Transverse colon (tissue), 4 donors: ENCODE measurements around the gene PPP1R37.

Experiments used
- EP300 ChIP-seq: sonication (generic); formaldehyde crosslinking; IDR thresholded peaks from one replicate; pipeline ENCODE4 v1.6.1; 2017; ENCODE audit warnings: antibody characterized with exemption, low read depth
- POLR2AphosphoS5 ChIP-seq, 3 donors: sonication (generic); formaldehyde crosslinking; IDR thresholded peaks; one replicate each; pipeline ENCODE4 v1.6.1; 2016; ENCODE audit warnings: antibody characterized with exemption in 3 of 3
- TF ChIP-seq, protein P1 (sequence below), 5 experiments: fragments of 200-600 bp in 3 of 5; fragments of 450-650 bp in 2 of 5; sonication (generic) in 3 of 5; IDR thresholded peaks; 1 replicate in 2 of 5; 2 replicates in 3 of 5; pipeline ENCODE4 v1.5.1; 2016 to 2017; ENCODE audit warnings: antibody characterized with exemption in 5 of 5, inconsistent platforms in 3 of 5, mild to moderate bottlenecking in 2 of 5, moderate library complexity in 1 of 5

DNA sequence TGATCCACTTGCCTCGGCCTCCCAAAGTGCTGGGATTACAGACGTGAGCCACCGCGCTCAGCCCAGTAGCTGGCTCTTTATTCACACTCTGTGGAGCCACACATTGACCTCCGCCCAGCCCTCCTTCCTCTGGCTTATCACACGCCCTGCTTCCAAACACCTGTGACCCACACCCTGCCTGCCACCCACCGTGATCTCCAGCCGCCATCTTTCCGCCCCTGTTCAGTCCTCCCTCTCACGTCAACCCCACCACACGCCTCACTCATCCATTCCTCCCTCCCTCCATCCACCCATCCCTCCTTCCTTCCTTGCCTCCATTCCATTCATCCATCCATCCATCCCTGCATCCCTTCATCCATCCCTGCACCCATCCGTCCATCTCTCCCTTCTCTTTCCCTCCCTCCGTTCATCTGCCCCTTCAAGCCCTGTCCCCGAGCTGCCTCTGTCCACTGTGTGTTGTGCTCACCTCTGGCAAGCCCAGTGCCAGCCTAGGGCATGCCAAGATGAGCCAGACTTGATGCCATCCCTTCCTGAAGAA is 34.3 kb upstream of the PPP1R37 start:
- TF ChIP-seq POLR2AphosphoS5 (IDR thresholded peaks at IDR 0.05) (no peak), EP300 (no peak)
- TF ChIP-seq, protein P1, sequence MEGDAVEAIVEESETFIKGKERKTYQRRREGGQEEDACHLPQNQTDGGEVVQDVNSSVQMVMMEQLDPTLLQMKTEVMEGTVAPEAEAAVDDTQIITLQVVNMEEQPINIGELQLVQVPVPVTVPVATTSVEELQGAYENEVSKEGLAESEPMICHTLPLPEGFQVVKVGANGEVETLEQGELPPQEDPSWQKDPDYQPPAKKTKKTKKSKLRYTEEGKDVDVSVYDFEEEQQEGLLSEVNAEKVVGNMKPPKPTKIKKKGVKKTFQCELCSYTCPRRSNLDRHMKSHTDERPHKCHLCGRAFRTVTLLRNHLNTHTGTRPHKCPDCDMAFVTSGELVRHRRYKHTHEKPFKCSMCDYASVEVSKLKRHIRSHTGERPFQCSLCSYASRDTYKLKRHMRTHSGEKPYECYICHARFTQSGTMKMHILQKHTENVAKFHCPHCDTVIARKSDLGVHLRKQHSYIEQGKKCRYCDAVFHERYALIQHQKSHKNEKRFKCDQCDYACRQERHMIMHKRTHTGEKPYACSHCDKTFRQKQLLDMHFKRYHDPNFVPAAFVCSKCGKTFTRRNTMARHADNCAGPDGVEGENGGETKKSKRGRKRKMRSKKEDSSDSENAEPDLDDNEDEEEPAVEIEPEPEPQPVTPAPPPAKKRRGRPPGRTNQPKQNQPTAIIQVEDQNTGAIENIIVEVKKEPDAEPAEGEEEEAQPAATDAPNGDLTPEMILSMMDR (IDR thresholded peaks at IDR 0.05), result no peak
